Hepatocyte (in vitro differentiated cells): ENCODE results near the gene PPFIA2. TPM values are rescaled to one million over a fixed set of nuclear protein-coding genes. Genes with fewer than 3 reads are reported as not detected.

Experiments used
- DNase-seq: peaks from one replicate; pipeline ENCODE4 v3.0.0-alpha.2; 2016; ENCODE audit warnings: low spot score
- H2AFZ ChIP-seq: fragments of 200-600 bp; sonication (generic); 2 replicates; pipeline ENCODE4 v1.6.0; 2016; ENCODE audit warnings: antibody characterized with exemption, mild to moderate bottlenecking
- H3K27ac ChIP-seq: fragments of 200-600 bp; sonication (generic); 2 replicates; pipeline ENCODE4 v1.5.1; 2016; ENCODE audit warnings: mild to moderate bottlenecking
- H3K27me3 ChIP-seq: fragments of 200-600 bp; sonication (generic); 2 replicates; pipeline ENCODE4 v1.6.1; 2016
- H3K36me3 ChIP-seq: fragments of 200-600 bp; sonication (generic); replicated peaks from 2 replicates; pipeline ENCODE4 v1.5.1; 2016; ENCODE audit warnings: low read depth; ENCODE audit not compliant: insufficient read depth
- H3K4me1 ChIP-seq: fragments of 200-600 bp; sonication (generic); 2 replicates; pipeline ENCODE4 v1.5.1; 2016; ENCODE audit warnings: mild to moderate bottlenecking, moderate library complexity; ENCODE audit not compliant: insufficient read depth
- H3K4me2 ChIP-seq: fragments of 200-600 bp; sonication (generic); 2 replicates; pipeline ENCODE4 v1.6.0; 2016
- H3K4me3 ChIP-seq: fragments of 200-600 bp; sonication (generic); 2 replicates; pipeline ENCODE4 v1.5.1; 2016; ENCODE audit warnings: mild to moderate bottlenecking
- H3K79me2 ChIP-seq: fragments of 200-600 bp; sonication (generic); 2 replicates; pipeline ENCODE4 v1.6.0; 2017; ENCODE audit warnings: mild to moderate bottlenecking
- H3K9me2 ChIP-seq: fragments of 200-600 bp; sonication (generic); replicated peaks from 2 replicates; pipeline ENCODE4 v1.6.0; 2017; ENCODE audit warnings: mild to moderate bottlenecking; ENCODE audit not compliant: insufficient read depth
- H3K9me3 ChIP-seq: fragments of 200-600 bp; sonication (generic); 2 replicates; pipeline ENCODE4 v1.5.1; 2016; ENCODE audit warnings: low read depth, mild to moderate bottlenecking
- H4K20me1 ChIP-seq: fragments of 200-600 bp; sonication (generic); 2 replicates; pipeline ENCODE4 v1.6.0; 2016; ENCODE audit warnings: mild to moderate bottlenecking; ENCODE audit not compliant: insufficient read depth, poor library complexity, severe bottlenecking
- CTCF ChIP-seq: fragments of 200-600 bp; sonication (generic); IDR thresholded peaks from 2 replicates; pipeline ENCODE4 v1.5.1; 2016; ENCODE audit warnings: antibody characterized with exemption, mild to moderate bottlenecking; ENCODE audit not compliant: poor library complexity
- EZH2 ChIP-seq: fragments of 200-600 bp; sonication (generic); IDR thresholded peaks from 2 replicates; pipeline ENCODE4 v1.6.1; 2016; ENCODE audit warnings: antibody characterized with exemption, mild to moderate bottlenecking, borderline replicate concordance
- EZH2phosphoT487 ChIP-seq: fragments of 200-600 bp; sonication (generic); IDR thresholded peaks from one replicate; pipeline ENCODE4 v1.6.1; 2018; ENCODE audit warnings: antibody characterized with exemption, mild to moderate bottlenecking, low read depth, moderate library complexity; ENCODE audit not compliant: unreplicated experiment, severe bottlenecking
- WGBS: methylation state at CpG from one replicate; pipeline ENCODE4 v1.1.6; 2016; ENCODE audit warnings: low lambda C conversion rate; ENCODE audit errors: missing lambda C conversion rate; 5-methylcytosine and 5-hydroxymethylcytosine counted together
- polyA plus RNA-seq: library from polyadenylated mRNA; unstranded; fragments of >200 nt; fragmentation: Nextera tagmentation; extraction: Ambion mirVana; gene quantifications from 2 replicates; pipeline ENCODE4 v1.2.1, GENCODE V29; 2016
- total RNA-seq: library from RNA; depleted of rRNA; stranded (reverse); fragments of >200 nt; gene quantifications from 2 replicates; pipeline ENCODE4 v1.2.3, GENCODE V29; 2014

PPFIA2 gene
- total and polyA plus RNA-seq, 2 experiments from 2014 or later, result 1.2 TPM; not detected in 1

GRCh38 chr12:81502912-81503695 is 256.0 kb downstream of the PPFIA2 start:
- no peak overlapping the region for H2AFZ ChIP-seq

GRCh38 chr12:81500788-81501187 is 258.4 kb downstream of the PPFIA2 start:
- no peak for DNase-seq
- Histone ChIP-seq H3K36me3 (no peaks in the 10 kb centered on the region), H3K79me2 (no peaks in the 10 kb centered on the region), H3K9me2 (no peaks in the 10 kb centered on the region), H3K4me2 (no peak overlapping the region), H3K9me3 (no peaks in the 10 kb centered on the region), H4K20me1 (no peaks in the 10 kb centered on the region), H2AFZ (no peak overlapping the region), H3K4me3 (no peak overlapping the region), H3K4me1 (no peaks in the 10 kb centered on the region), H3K27me3 (no peaks in the 10 kb centered on the region), H3K27ac (no peak overlapping the region)
- WGBS, result 63% methylated on average over 2 of the region's 2 CpGs
- TF ChIP-seq CTCF, result no peak
- TF ChIP-seq EZH2phosphoT487, result no peak
- no peak for TF ChIP-seq EZH2

More at GRCh38 chr12:81502912-81503695, 256.0 kb downstream of the PPFIA2 start:
- TF ChIP-seq CTCF (no peak), EZH2phosphoT487 (no peak), EZH2 (no peak)
- Histone ChIP-seq H3K4me1 (no peaks in the 10 kb centered on the region), H3K79me2 (no peaks in the 10 kb centered on the region), H3K9me2 (no peaks in the 10 kb centered on the region), H3K4me3 (no peak overlapping the region), H4K20me1 (no peaks in the 10 kb centered on the region), H3K9me3 (no peaks in the 10 kb centered on the region), H3K27me3 (no peaks in the 10 kb centered on the region), H3K27ac (no peak overlapping the region), H3K4me2 (no peak overlapping the region), H3K36me3 (no peaks in the 10 kb centered on the region)
- 74% methylated on average over 3 of the region's 3 CpGs for WGBS
- DNase-seq, result peak; percentile 14

- TF ChIP-seq EZH2phosphoT487 (no peak), EZH2 (no peak), CTCF (no peak)
- H3K36me3 ChIP-seq, result no peaks in the 10 kb centered on the region
- no peaks in the 10 kb centered on the region for H3K9me3 ChIP-seq
- 84% methylated on average over 4 of the region's 4 CpGs for WGBS
- no peak overlapping the region for H3K27ac ChIP-seq
- no peaks in the 10 kb centered on the region for H3K27me3 ChIP-seq
- no peaks in the 10 kb centered on the region for H3K9me2 ChIP-seq
- no peak overlapping the region for H3K4me3 ChIP-seq
- no peak overlapping the region for H3K4me2 ChIP-seq
- no peak for DNase-seq
- H3K79me2 ChIP-seq, result no peaks in the 10 kb centered on the region
- no peaks in the 10 kb centered on the region for H4K20me1 ChIP-seq
- H2AFZ ChIP-seq, result no peak overlapping the region
- H3K4me1 ChIP-seq, result no peaks in the 10 kb centered on the region
These were observed 259.3 kb downstream of the PPFIA2 start for GRCh38 chr12:81499809-81500208.
